ENCODE results near the gene DCLK3.

The DCLK3 gene

GRCh38 chr3:36679384-36680200, 84.8 kb downstream of the DCLK3 start:
- no peak overlapping the region for H3K4me3 ChIP-seq (ENCODE audit: low read depth in 1 of 2, low read length in 1 of 2)
- H3K27ac ChIP-seq, result no peak overlapping the region
- no peaks in the 10 kb centered on the region for H3K36me3 ChIP-seq
- no peaks in the 10 kb centered on the region for H3K27me3 ChIP-seq
- no peak for TF ChIP-seq CTCF (IDR thresholded peaks at IDR 0.05)
- H3K9me3 ChIP-seq, result no peaks in the 10 kb centered on the region
- H3K4me1 ChIP-seq (ENCODE audit: control insufficient read depth in 1 of 2, insufficient read depth in 1 of 2, low read depth in 1 of 2, low read length in 1 of 2), result no peaks in the 10 kb centered on the region

GRCh38 chr3:36678216-36679013, 85.9 kb downstream of the DCLK3 start:
- H3K36me3 ChIP-seq, result no peaks in the 10 kb centered on the region
- TF ChIP-seq CTCF (IDR thresholded peaks at IDR 0.05), result no peak
- no peaks in the 10 kb centered on the region for H3K27me3 ChIP-seq
- H3K27ac ChIP-seq, result no peak overlapping the region
- H3K4me3 ChIP-seq (ENCODE audit: low read depth in 1 of 2, low read length in 1 of 2), result no peak overlapping the region
- no peaks in the 10 kb centered on the region for H3K4me1 ChIP-seq (ENCODE audit: control insufficient read depth in 1 of 2, insufficient read depth in 1 of 2, low read depth in 1 of 2, low read length in 1 of 2)
- no peaks in the 10 kb centered on the region for H3K9me3 ChIP-seq

GRCh38 chr3:36677331-36678007, 86.9 kb downstream of the DCLK3 start:
- H3K9me3 ChIP-seq, result no peaks in the 10 kb centered on the region

GRCh38 chr3:36674816-36675215, 89.5 kb downstream of the DCLK3 start:
- H3K9me3 ChIP-seq, result no peaks in the 10 kb centered on the region
- H3K4me3 ChIP-seq (ENCODE audit: low read depth in 1 of 2, low read length in 1 of 2), result no peak overlapping the region
- no peaks in the 10 kb centered on the region for H3K27me3 ChIP-seq
- no peaks in the 10 kb centered on the region for H3K4me1 ChIP-seq (ENCODE audit: control insufficient read depth in 1 of 2, insufficient read depth in 1 of 2, low read depth in 1 of 2, low read length in 1 of 2)
- no peak for TF ChIP-seq CTCF (IDR thresholded peaks at IDR 0.05)
- no peak overlapping the region for H3K27ac ChIP-seq
- H3K36me3 ChIP-seq, result no peaks in the 10 kb centered on the region

More at GRCh38 chr3:36677331-36678007, 86.9 kb downstream of the DCLK3 start:
- Histone ChIP-seq H3K36me3 (no peaks in the 10 kb centered on the region), H3K4me3 (ENCODE audit: low read depth in 1 of 2, low read length in 1 of 2) (no peak overlapping the region), H3K4me1 (ENCODE audit: control insufficient read depth in 1 of 2, insufficient read depth in 1 of 2, low read depth in 1 of 2, low read length in 1 of 2) (no peaks in the 10 kb centered on the region), H3K27me3 (no peaks in the 10 kb centered on the region), H3K27ac (no peak overlapping the region)
- TF ChIP-seq CTCF (IDR thresholded peaks at IDR 0.05), result no peak

- H3K9me3 ChIP-seq, result no peaks in the 10 kb centered on the region
- no peaks in the 10 kb centered on the region for H3K36me3 ChIP-seq
- no peak overlapping the region for H3K27ac ChIP-seq
- H3K4me3 ChIP-seq (ENCODE audit: low read depth in 1 of 2, low read length in 1 of 2), result no peak overlapping the region
- no peaks in the 10 kb centered on the region for H3K4me1 ChIP-seq (ENCODE audit: control insufficient read depth in 1 of 2, insufficient read depth in 1 of 2, low read depth in 1 of 2, low read length in 1 of 2)
- no peak for TF ChIP-seq CTCF (IDR thresholded peaks at IDR 0.05)
- H3K27me3 ChIP-seq, result no peaks in the 10 kb centered on the region
Measured at GRCh38 chr3:36669764-36670163, 94.6 kb downstream of the DCLK3 start.
